DND-41 (cell line): Measurements from ENCODE around the gene CDH11.

Experiments used
- ATAC-seq: fragments of 200-7000 bp; cut with Tn5 transposase; 3 replicates; pipeline ENCODE4 v1.9.1; 2021; ENCODE audit warnings: low read depth; ENCODE audit not compliant: insufficient read depth
- DNase-seq: peaks from one replicate; pipeline ENCODE4 v3.0.0-alpha.2; 2020
- H2AFZ ChIP-seq: 2 replicates; pipeline ENCODE4 v1.6.0; 2012; ENCODE audit warnings: low read depth, low read length
- H3K27ac ChIP-seq: 2 replicates; pipeline ENCODE4 v1.5.1; 2012; ENCODE audit warnings: low read length, inconsistent platforms
- H3K27me3 ChIP-seq: fragments of 200-600 bp; sonication (generic); 2 replicates; pipeline ENCODE4 v1.6.0; 2012; ENCODE audit warnings: low read length, mild to moderate bottlenecking, inconsistent platforms; ENCODE audit not compliant: insufficient read depth, poor library complexity
- H3K36me3 ChIP-seq: 2 replicates; pipeline ENCODE4 v1.5.1; 2012; ENCODE audit warnings: low read length, inconsistent platforms; ENCODE audit not compliant: insufficient read depth
- H3K4me1 ChIP-seq: 2 replicates; pipeline ENCODE4 v1.5.1; 2012; ENCODE audit warnings: mild to moderate bottlenecking, low read length; ENCODE audit not compliant: insufficient read depth
- H3K4me2 ChIP-seq: 2 replicates; pipeline ENCODE4 v1.6.0; 2012; ENCODE audit warnings: mild to moderate bottlenecking, moderate library complexity, low read length, inconsistent platforms; ENCODE audit not compliant: insufficient read depth
- H3K4me3 ChIP-seq, 2 experiments: fragments of 200-600 bp in 1 of 2; shearing (Covaris generic) in 1 of 2; 2 replicates each; pipeline ENCODE4 v1.5.1; 2012 to 2016; ENCODE audit warnings: inconsistent platforms in 2 of 2, low read length in 2 of 2, mild to moderate bottlenecking in 2 of 2, low read depth in 1 of 2, moderate library complexity in 1 of 2
- H3K79me2 ChIP-seq: 2 replicates; pipeline ENCODE4 v1.6.0; 2012; ENCODE audit warnings: low read length, inconsistent platforms; ENCODE audit not compliant: insufficient read depth
- H3K9ac ChIP-seq: 2 replicates; pipeline ENCODE4 v1.6.0; 2012; ENCODE audit warnings: low read depth, mild to moderate bottlenecking, inconsistent platforms, low read length, moderate library complexity
- H3K9me3 ChIP-seq: 2 replicates; pipeline ENCODE4 v1.5.1; 2012; ENCODE audit warnings: low read length, moderate library complexity, mild to moderate bottlenecking, inconsistent platforms; ENCODE audit not compliant: insufficient read depth, severe bottlenecking
- H4K20me1 ChIP-seq: 2 replicates; pipeline ENCODE4 v1.6.0; 2012; ENCODE audit warnings: low read length; ENCODE audit not compliant: insufficient read depth
- CTCF ChIP-seq: IDR thresholded peaks from 2 replicates; pipeline ENCODE4 v1.5.1; 2012; ENCODE audit warnings: borderline replicate concordance, low read length, moderate library complexity, mild to moderate bottlenecking; ENCODE audit not compliant: poor library complexity, severe bottlenecking; ENCODE audit errors: extremely low read depth
- EZH2 ChIP-seq: IDR thresholded peaks from 3 replicates; pipeline ENCODE4 v1.6.1; 2012; ENCODE audit warnings: borderline replicate concordance, low read depth, mild to moderate bottlenecking, moderate library complexity, low read length, inconsistent platforms; ENCODE audit not compliant: severe bottlenecking

CDH11 gene

GRCh38 chr16:65003621-65004020, 118.2 kb downstream of the CDH11 start:
- Histone ChIP-seq H3K4me1 (no peaks in the 10 kb centered on the region), H3K79me2 (no peaks in the 10 kb centered on the region), H3K9ac (no peak overlapping the region), H4K20me1 (no peaks in the 10 kb centered on the region), H3K4me2 (no peak overlapping the region), H2AFZ (no peak overlapping the region), H3K27me3 (no peaks in the 10 kb centered on the region), H3K27ac (no peak overlapping the region), H3K9me3 (no peaks in the 10 kb centered on the region), H3K4me3 (no peak overlapping the region), H3K36me3 (no peaks in the 10 kb centered on the region)
- DNase-seq = no peak
- TF ChIP-seq EZH2 = no peak
- no peak for TF ChIP-seq CTCF
- ATAC-seq = no peak

GRCh38 chr16:65002265-65002664, 119.6 kb downstream of the CDH11 start:
- no peaks in the 10 kb centered on the region for H3K4me1 ChIP-seq
- no peak overlapping the region for H3K4me2 ChIP-seq
- no peaks in the 10 kb centered on the region for H3K36me3 ChIP-seq
- no peaks in the 10 kb centered on the region for H4K20me1 ChIP-seq
- no peaks in the 10 kb centered on the region for H3K9me3 ChIP-seq
- H3K27me3 ChIP-seq = no peaks in the 10 kb centered on the region
- H3K9ac ChIP-seq = no peak overlapping the region
- DNase-seq (no peak), ATAC-seq (no peak)
- TF ChIP-seq EZH2 = no peak
- TF ChIP-seq CTCF = no peak
- no peak overlapping the region for H2AFZ ChIP-seq
- no peak overlapping the region for H3K4me3 ChIP-seq
- H3K79me2 ChIP-seq = no peaks in the 10 kb centered on the region
- H3K27ac ChIP-seq = no peak overlapping the region

GRCh38 chr16:65000654-65001053, 121.2 kb downstream of the CDH11 start:
- Histone ChIP-seq H3K27ac (no peak overlapping the region), H3K79me2 (no peaks in the 10 kb centered on the region), H3K4me2 (no peak overlapping the region), H3K9ac (no peak overlapping the region), H3K36me3 (no peaks in the 10 kb centered on the region), H3K4me3 (no peak overlapping the region), H2AFZ (no peak overlapping the region), H3K9me3 (no peaks in the 10 kb centered on the region), H4K20me1 (no peaks in the 10 kb centered on the region), H3K27me3 (no peaks in the 10 kb centered on the region), H3K4me1 (no peaks in the 10 kb centered on the region)
- ATAC-seq = no peak
- no peak for DNase-seq
- TF ChIP-seq CTCF (no peak), EZH2 (no peak)

- Histone ChIP-seq H3K4me1 (no peaks in the 10 kb centered on the region), H3K27ac (no peak overlapping the region), H3K36me3 (no peaks in the 10 kb centered on the region), H3K4me2 (no peak overlapping the region), H3K9ac (no peak overlapping the region), H3K9me3 (no peaks in the 10 kb centered on the region), H3K79me2 (no peaks in the 10 kb centered on the region), H3K4me3 (no peak overlapping the region), H3K27me3 (no peaks in the 10 kb centered on the region), H4K20me1 (no peaks in the 10 kb centered on the region), H2AFZ (no peak overlapping the region; the same call in 1 of the 2 replicates)
- no peak for TF ChIP-seq EZH2
- TF ChIP-seq CTCF = no peak
- ATAC-seq (no peak), DNase-seq (no peak)
These were observed 124.1 kb downstream of the CDH11 start for GRCh38 chr16:64997751-64998150.
